Ecto neural progenitor cell (in vitro differentiated cells): Measurements from ENCODE around the gene PTPN14.

Source experiments
- DNase-seq: peaks from one replicate; pipeline ENCODE4 v3.0.0-alpha.2; 2018; ENCODE audit warnings: low spot score

PTPN14 gene

GRCh38 chr1:214363386-214363785, 188.0 kb downstream of the PTPN14 start:
- no peak for DNase-seq

DNA sequence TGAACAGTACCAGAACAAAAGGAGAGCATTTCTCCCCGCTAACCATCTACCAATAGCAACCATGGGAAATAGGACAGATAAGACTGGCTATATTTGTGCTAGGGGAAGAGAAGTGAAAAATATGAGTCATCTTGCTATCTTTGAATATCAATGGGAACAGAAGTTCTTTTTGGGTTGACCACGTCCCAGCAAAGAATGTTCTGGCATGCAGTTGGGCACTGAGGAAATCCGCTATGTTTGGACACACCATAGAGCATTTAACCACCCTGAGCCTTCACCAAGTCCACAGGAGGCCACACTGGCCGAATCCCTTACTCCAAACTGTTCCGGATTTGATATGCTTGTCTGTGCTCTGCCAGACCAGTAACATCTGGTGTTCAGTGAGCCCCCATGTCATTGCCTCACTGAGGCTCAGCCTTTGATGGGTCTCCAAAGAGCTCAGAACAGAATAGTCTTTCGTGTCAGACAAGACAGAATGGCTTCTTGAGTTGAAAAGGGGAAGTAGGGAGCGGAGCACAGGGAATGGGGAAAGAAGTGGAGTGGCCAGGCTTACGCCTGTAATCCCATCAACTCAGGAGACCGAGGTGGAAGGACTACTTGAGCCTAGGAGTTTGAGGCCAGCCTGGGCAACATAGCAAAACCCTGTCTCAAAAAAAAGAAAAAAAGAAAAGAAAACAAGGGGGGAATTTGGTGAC, 189.1 kb downstream of the PTPN14 start:
- no peak for DNase-seq

DNA sequence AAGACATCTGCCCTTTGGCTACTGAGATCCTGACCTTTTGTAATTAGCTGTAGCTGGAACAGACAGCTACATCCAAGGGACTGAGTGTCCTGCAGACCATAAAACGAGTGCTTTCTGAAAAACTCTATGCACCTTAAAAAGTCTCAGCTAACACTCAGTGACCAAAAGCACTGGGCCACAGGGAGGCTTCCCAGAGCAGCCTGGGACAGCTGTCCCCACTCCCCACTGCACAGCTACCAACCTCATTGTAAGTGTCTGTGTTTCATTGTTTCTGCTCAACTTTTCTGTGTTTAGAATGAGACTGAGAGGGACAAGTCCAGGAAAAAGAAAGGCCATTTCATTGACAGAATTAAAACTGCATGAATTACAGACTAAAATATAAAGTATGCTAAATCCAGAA, 189.8 kb downstream of the PTPN14 start:
- no peak for DNase-seq

DNA sequence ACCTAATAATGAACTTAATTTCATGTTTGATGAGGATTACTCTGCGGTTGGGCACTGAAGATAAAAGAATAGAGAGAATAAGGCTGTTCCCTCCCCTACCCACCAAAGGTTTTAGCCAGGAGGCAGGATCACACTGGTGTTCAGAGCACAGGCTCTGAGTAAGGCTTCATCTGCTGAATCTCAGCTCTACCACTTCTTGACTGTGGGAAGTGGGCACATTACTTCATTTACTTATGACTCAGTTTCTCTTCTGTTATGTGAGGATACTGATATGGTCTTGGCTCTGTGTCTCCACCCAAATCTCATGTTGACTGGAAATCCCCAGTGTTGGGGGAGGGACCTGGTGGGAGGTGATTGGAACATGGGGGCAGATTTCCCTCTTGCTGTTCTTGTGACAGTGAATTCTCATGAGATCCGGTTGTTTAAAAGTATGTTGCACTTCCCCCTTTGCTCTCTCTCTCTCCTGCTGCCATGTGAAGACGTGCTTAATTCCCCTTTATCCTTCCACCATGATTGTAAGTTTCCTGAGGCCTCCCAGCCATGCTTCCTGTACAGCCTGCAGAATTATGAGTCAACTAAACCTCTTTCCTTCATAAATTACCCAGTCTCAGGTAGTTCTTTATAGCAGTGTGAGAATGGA, 190.8 kb downstream of the PTPN14 start:
- no peak for DNase-seq

- DNase-seq: no peak
These were observed 191.3 kb downstream of the PTPN14 start for GRCh38 chr1:214360116-214360515.

DNA sequence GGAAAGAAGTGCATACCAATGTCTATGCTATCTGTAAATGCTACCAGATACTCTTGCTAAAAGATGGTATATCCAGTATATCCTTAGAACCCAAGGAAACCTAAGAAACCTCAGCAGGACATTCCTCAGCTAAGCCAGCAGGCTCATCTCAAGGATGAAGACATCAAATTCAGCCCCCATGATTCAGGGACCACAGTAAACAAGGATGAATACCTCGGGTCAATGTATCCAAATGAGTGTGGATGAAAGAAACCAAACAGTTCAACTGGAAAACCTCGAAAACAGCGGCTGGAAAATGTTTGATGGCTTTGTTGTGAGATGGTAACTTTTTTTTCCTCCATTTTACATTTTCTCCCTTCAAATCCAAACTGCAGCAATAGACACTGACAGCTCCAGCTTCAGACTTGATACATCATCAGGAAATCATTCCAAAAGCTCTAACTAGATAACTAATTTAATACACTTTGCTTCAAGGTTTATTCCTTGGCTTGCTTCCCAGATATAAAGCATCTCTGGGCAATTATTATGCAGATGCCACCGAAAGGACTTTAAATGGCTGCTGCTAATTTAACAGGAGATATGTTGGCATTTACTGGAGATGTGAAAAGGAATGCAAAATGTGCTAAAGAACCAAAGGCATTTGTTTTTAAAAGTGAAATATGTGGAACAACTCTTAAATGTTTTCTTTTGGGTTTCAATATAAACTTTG, 196.8 kb downstream of the PTPN14 start:
- DNase-seq: no peak

DNA sequence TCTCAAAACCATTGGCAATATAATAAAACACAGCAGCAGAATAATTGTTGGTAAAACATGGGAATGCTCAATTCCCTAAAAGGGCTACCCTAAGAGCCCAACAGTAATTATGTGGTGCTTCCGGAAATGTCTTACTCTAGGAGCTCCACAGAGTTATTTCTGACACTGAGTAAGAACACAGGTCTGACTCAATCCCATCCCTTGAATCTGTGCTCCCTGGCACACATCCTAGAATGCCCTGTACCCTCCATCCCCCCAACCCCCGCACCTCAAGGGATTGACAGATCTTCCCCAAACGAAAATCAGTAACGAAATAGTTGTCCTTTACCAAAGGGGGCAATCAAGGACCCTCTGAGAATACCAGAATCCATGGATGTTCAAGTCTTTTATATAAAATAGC, 198.6 kb downstream of the PTPN14 start:
- no peak for DNase-seq

DNA sequence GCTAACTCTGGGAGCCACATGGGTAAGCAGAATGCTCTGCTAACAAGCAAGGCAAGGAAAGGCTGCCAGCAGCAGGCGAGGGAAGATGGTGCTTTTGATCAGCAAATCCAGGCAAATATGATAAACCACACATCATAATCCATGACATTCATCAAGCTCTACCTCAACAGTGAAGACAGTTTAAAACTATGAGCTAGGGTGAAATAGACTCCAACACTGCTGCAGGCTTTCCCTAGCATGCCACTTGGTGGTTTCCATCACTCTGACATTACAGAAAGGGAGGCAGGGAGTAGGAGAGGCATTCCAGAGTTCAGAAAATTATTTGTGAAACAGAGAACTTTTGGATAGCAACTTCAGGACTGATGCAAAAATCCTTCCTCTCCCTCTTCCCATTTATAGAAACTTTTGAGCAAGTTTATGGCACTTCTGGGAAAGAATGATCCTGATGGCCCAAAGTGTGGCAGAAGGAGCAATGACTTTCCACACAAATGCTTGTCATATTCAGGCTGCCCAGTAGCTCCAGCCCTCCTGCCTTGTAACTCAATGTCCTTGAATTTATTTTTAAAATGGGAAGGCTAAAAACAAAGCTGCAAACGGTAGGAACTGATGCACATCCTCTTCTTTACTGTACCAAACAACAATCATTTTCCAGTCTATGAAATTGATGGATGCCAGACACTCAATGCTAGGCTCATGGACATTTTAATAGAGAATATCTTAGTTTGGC, 199.7 kb downstream of the PTPN14 start:
- DNase-seq: no peak

- no peak for DNase-seq
These were observed 201.6 kb downstream of the PTPN14 start for GRCh38 chr1:214349781-214350180.

- DNase-seq: no peak
These were observed 202.4 kb downstream of the PTPN14 start for GRCh38 chr1:214349008-214349407.

DNA sequence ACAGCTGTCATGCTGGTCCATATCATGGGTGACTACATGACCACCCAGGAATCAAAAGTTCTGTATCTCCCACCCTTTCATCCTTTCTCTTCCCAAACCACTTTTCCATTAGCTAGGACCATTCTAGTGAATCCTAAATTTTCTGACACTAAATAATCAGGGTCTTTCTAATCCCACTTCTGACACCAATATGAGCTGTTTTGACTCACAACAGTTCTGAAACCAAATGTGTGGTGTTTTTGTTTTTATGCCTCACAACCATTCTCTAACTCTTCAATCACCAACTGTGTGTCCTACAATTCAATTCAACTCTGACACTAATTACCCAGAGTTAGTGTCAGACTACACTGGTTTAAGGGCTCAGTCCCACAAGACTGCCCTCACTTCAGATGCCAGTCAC, 206.5 kb downstream of the PTPN14 start:
- no peak for DNase-seq

- DNase-seq: no peak
These were observed 208.9 kb downstream of the PTPN14 start for GRCh38 chr1:214342525-214342924.

- no peak for DNase-seq
These were observed 209.5 kb downstream of the PTPN14 start for GRCh38 chr1:214341932-214342331.

GRCh38 chr1:214341459-214341858, 209.9 kb downstream of the PTPN14 start:
- DNase-seq: no peak

GRCh38 chr1:214338212-214338611, 213.2 kb downstream of the PTPN14 start:
- DNase-seq: no peak

GRCh38 chr1:214337511-214337910, 213.9 kb downstream of the PTPN14 start:
- DNase-seq: no peak

DNA sequence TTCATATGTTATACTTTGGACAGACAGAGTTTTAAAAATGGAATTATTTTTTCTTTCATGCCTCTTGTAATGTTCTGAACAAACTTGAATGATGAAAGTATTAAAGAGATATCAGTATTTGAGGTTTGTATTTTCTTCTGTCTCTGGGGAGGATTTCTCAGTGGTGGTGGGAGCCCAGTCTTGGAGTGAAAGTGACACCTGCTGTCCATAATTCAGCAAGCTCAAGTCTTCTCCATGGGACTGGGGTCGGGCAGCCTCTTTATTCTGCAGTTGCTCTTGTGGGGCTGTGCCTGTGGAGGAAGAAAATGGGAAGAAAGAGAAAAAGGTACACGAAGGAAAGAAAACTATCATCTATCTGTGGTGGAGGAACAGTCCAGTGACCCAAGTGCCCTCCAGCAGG, 214.4 kb downstream of the PTPN14 start:
- DNase-seq: no peak

GRCh38 chr1:214335567-214335966, 215.8 kb downstream of the PTPN14 start:
- no peak for DNase-seq

- DNase-seq: peak; percentile 68
These were observed 218.2 kb downstream of the PTPN14 start for GRCh38 chr1:214332946-214333798.

GRCh38 chr1:214331827-214332423, 219.5 kb downstream of the PTPN14 start:
- peak; percentile 70 for DNase-seq

DNA sequence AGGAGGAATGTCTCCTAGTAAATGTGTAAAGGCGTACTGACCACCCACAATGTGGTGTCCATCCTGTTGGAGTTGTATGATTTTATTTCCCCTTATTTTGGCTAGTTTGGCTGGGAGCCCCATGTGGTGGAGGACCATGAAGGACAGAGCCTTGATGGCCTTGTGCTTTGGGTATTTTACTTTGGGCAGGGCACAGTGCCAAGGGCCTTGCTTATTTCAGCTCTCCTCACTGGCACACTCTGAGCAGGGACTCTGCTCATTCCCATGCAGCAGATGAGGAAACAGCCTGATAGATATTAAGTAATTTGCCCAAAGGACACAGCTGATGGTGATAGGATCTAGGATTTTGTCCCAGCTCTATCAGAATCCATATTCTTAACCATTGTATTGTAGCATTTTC, 220.2 kb downstream of the PTPN14 start:
- peak; percentile 11 for DNase-seq
